GM21619 (cell line): ENCODE results near the gene FBXL17.
"Not testable (repeated sequence)": the region's sequence is repeated elsewhere in the genome, so short reads cannot be mapped to it uniquely, and the experiment has no call there.

Experiments used
- ATAC-seq: cut with Tn5 transposase; IDR thresholded peaks from one replicate; pipeline ENCODE4 v1.9.1; 2021; ENCODE audit not compliant: unreplicated experiment

Gene FBXL17

GRCh38 chr5:108315829-108316228, 66.1 kb downstream of the FBXL17 start:
- no peak for ATAC-seq

GRCh38 chr5:108312258-108312657, 69.6 kb downstream of the FBXL17 start:
- no peak for ATAC-seq

- ATAC-seq = no peak
Observed at GRCh38 chr5:108311682-108312081, 70.2 kb downstream of the FBXL17 start.

- ATAC-seq = no peak
Observed at GRCh38 chr5:108303611-108304010, 78.3 kb downstream of the FBXL17 start.

- ATAC-seq = no peak
Observed at GRCh38 chr5:108303086-108303485, 78.8 kb downstream of the FBXL17 start.

- no peak for ATAC-seq
Observed at GRCh38 chr5:108297042-108297601, 84.8 kb downstream of the FBXL17 start.

- no peak for ATAC-seq
Observed at GRCh38 chr5:108295578-108296368, 86.1 kb downstream of the FBXL17 start.

GRCh38 chr5:108280960-108281569, 100.8 kb downstream of the FBXL17 start:
- no peak for ATAC-seq

- ATAC-seq = no peak
Observed at GRCh38 chr5:108280248-108280647, 101.7 kb downstream of the FBXL17 start.

GRCh38 chr5:108278285-108279240, 103.3 kb downstream of the FBXL17 start:
- no peak for ATAC-seq

GRCh38 chr5:108276187-108277050, 105.5 kb downstream of the FBXL17 start:
- no peak for ATAC-seq

GRCh38 chr5:108274080-108274479, 107.8 kb downstream of the FBXL17 start:
- not testable (repeated sequence) for ATAC-seq

GRCh38 chr5:108271127-108271526, 110.8 kb downstream of the FBXL17 start:
- no peak for ATAC-seq

- ATAC-seq = no peak
Observed at GRCh38 chr5:108266242-108266641, 115.7 kb downstream of the FBXL17 start.

- ATAC-seq = no peak
Observed at GRCh38 chr5:108264533-108264932, 117.4 kb downstream of the FBXL17 start.

- no peak for ATAC-seq
Observed at GRCh38 chr5:108263338-108263737, 118.6 kb downstream of the FBXL17 start.

- ATAC-seq = no peak
Observed at GRCh38 chr5:108260858-108261170, 121.1 kb downstream of the FBXL17 start.

GRCh38 chr5:108260117-108260857, 121.6 kb downstream of the FBXL17 start:
- peak; percentile 97 for ATAC-seq

- no peak for ATAC-seq
Observed at GRCh38 chr5:108259306-108259705, 122.6 kb downstream of the FBXL17 start.

- no peak for ATAC-seq
Observed at GRCh38 chr5:108257996-108258395, 123.9 kb downstream of the FBXL17 start.
